ENCODE measurements around the gene TBX2. TPM values are rescaled to one million over a fixed set of nuclear protein-coding genes. Genes with fewer than 3 reads are reported as not detected.

The TBX2 gene
- total and polyA plus RNA-seq, 12 donors = 4.6 to 31.1 (median 11.8) TPM

GRCh38 chr17:61404913-61405685 lies 5.5 kb downstream of the TBX2 start:
- no peak for DNase-seq
- peak overlapping the region; percentile 67 to 88 (median 80) for H3K27ac ChIP-seq
- intact Hi-C loops (cut with DNase I) = loop anchor here in 4 of 10 donors (5.0 to 10.0 kb wide), 5 partner anchors 148 to 690 kb away; no protein-coding TSS in a partner anchor

GRCh38 chr17:61405686-61406536 lies 6.3 kb downstream of the TBX2 start:
- no peak for DNase-seq
- Histone ChIP-seq H3K27ac (peak overlapping the region; percentile 67 to 88 (median 80)), H3K4me1 (peaks cover 8 to 65% (median 52%) of the 10 kb centered on the region in 9 donors), H3K36me3 (peaks cover 0 to 19% (median 0%) of the 10 kb centered on the region in 9 donors), H3K4me3 (peak overlapping the region; percentile 37 to 81 (median 66)), H3K27me3 (peaks cover 22 to 100% (median 85%) of the 10 kb centered on the region in 7 donors), H3K9me3 (no peaks in the 10 kb centered on the region)
- intact Hi-C loops (cut with DNase I) = loop anchor here in 4 of 10 donors (5.0 to 10.0 kb wide), 4 partner anchors 149 to 691 kb away; no protein-coding TSS in a partner anchor
- WGBS, 2 donors = 55 to 59% methylated on average over 27 to 37 of the region's 37 CpGs
- ATAC-seq = no peak
- TF ChIP-seq CTCF (IDR thresholded peaks at IDR 0.05) = no peak

More at GRCh38 chr17:61404913-61405685, 5.5 kb downstream of the TBX2 start:
- Histone ChIP-seq H3K36me3 (peaks cover 0 to 19% (median 0%) of the 10 kb centered on the region in 9 donors), H3K4me3 (peak overlapping the region; percentile 37 to 81 (median 66)), H3K9me3 (no peaks in the 10 kb centered on the region), H3K4me1 (peaks cover 12 to 65% (median 53%) of the 10 kb centered on the region in 9 donors), H3K27me3 (peaks cover 24 to 99% (median 91%) of the 10 kb centered on the region in 7 donors)
- 16 to 24% methylated on average over 67 to 71 of the region's 71 CpGs for WGBS, 2 donors
- TF ChIP-seq CTCF (IDR thresholded peaks at IDR 0.05) = no peak
- ATAC-seq = no peak

- DNase-seq = no peak
- Histone ChIP-seq H3K4me1 (peaks cover 8 to 65% (median 51%) of the 10 kb centered on the region in 9 donors), H3K27me3 (peaks cover 18 to 100% (median 79%) of the 10 kb centered on the region in 7 donors), H3K27ac (peak overlapping the region in 8 of 10 donors; percentile 24 to 88 (median 78)), H3K9me3 (no peaks in the 10 kb centered on the region), H3K36me3 (peaks cover 0 to 19% (median 0%) of the 10 kb centered on the region in 9 donors), H3K4me3 (peak overlapping the region in 7 of 10 donors; percentile 46 to 81 (median 67))
- ATAC-seq = no peak
- no peak for TF ChIP-seq CTCF (IDR thresholded peaks at IDR 0.05)
- 61 to 69% methylated on average over 1 of the region's 1 CpG for WGBS, 2 donors
- intact Hi-C loops (cut with DNase I) = loop anchor here in 4 of 10 donors (5.0 to 10.0 kb wide), 4 partner anchors 149 to 692 kb away; no protein-coding TSS in a partner anchor
Measured at GRCh38 chr17:61406537-61406845, 6.8 kb downstream of the TBX2 start.
